ENCODE data around the gene COMMD1. TPM values are rescaled to one million over a fixed set of nuclear protein-coding genes. Genes with fewer than 3 reads are reported as not detected.

Gene COMMD1
- polyA plus RNA-seq, 1 donor (not counting 4 experiments of a cell fraction or from before 2014, with no cell fraction given): 44.8 TPM

DNA sequence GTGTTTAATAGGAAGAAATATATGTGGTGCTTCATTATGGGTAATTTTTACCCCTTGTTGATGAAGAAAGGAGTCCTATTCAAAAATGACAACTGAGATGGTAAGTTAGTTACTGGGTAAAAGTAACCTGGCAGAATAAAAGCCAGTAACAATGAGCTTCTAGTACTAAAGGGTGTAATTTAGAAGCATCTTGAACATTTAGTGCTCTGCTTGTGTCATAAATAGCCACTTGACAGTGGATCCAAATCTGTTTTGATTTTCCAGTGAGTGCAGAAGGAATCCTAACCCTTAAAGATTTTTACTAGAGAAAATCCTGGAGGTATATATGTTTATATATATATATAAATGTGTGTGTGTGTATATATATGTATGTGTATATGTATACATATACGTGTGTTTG lies 15.1 kb downstream of the COMMD1 start:
- FAIRE-seq (no peak), DNase-seq (ENCODE audit: low read depth, low spot score) (no peak)
- H3K36me3 ChIP-seq (ENCODE audit: control insufficient read depth in 2 of 2, extremely low read depth in 1 of 2, insufficient read depth in 2 of 2, low read length in 2 of 2): no peaks in the 10 kb centered on the region
- dilution Hi-C loops (cut with MboI; ENCODE audit: extremely low pct_ligation_motif_present, low sequenced_read_pairs): no loop called here
- TF ChIP-seq, protein P1, sequence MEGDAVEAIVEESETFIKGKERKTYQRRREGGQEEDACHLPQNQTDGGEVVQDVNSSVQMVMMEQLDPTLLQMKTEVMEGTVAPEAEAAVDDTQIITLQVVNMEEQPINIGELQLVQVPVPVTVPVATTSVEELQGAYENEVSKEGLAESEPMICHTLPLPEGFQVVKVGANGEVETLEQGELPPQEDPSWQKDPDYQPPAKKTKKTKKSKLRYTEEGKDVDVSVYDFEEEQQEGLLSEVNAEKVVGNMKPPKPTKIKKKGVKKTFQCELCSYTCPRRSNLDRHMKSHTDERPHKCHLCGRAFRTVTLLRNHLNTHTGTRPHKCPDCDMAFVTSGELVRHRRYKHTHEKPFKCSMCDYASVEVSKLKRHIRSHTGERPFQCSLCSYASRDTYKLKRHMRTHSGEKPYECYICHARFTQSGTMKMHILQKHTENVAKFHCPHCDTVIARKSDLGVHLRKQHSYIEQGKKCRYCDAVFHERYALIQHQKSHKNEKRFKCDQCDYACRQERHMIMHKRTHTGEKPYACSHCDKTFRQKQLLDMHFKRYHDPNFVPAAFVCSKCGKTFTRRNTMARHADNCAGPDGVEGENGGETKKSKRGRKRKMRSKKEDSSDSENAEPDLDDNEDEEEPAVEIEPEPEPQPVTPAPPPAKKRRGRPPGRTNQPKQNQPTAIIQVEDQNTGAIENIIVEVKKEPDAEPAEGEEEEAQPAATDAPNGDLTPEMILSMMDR (optimal IDR thresholded peaks at IDR 0.05 in 1 of 3, IDR thresholded peaks at IDR 0.05 in 1 of 3, conservative IDR thresholded peaks at IDR 0.05 in 1 of 3; ENCODE audit: extremely low read depth in 1 of 3, insufficient read depth in 2 of 3, low read length in 3 of 3): no peak
- TF ChIP-seq EZH2 (IDR thresholded peaks at IDR 0.05; ENCODE audit: low read length): no peak
- H3K79me2 ChIP-seq (ENCODE audit: control insufficient read depth, insufficient read depth, low read length): no peaks in the 10 kb centered on the region
- H2AFZ ChIP-seq (ENCODE audit: control insufficient read depth, low read length): no peak overlapping the region
- H3K4me3 ChIP-seq (ENCODE audit: control insufficient read depth in 2 of 3, extremely low read depth in 1 of 3, insufficient read depth in 2 of 3, low read depth in 1 of 3, low read length in 3 of 3): no peak overlapping the region
- no peak overlapping the region for H3K4me2 ChIP-seq (ENCODE audit: control insufficient read depth, extremely low read depth, insufficient read depth, low read depth, low read length)
- no peaks in the 10 kb centered on the region for H3K4me1 ChIP-seq (ENCODE audit: control insufficient read depth, extremely low read depth, insufficient read depth, low read length)
- H3K9me1 ChIP-seq (ENCODE audit: control insufficient read depth, extremely low read depth, insufficient read depth, low read length): no peaks in the 10 kb centered on the region
- H3K9me3 ChIP-seq (ENCODE audit: control insufficient read depth, low read depth, low read length): no peaks in the 10 kb centered on the region
- no peaks in the 10 kb centered on the region for H4K20me1 ChIP-seq (ENCODE audit: control insufficient read depth, extremely low read depth, insufficient read depth, low read length)
- H3K9ac ChIP-seq (ENCODE audit: control insufficient read depth, extremely low read depth, insufficient read depth, low read length): no peak overlapping the region
- no peak overlapping the region for H3K27ac ChIP-seq (ENCODE audit: control insufficient read depth, insufficient read depth, low read length)
- no peaks in the 10 kb centered on the region for H3K27me3 ChIP-seq (ENCODE audit: control insufficient read depth, extremely low read depth, insufficient read depth, low read length)

DNA sequence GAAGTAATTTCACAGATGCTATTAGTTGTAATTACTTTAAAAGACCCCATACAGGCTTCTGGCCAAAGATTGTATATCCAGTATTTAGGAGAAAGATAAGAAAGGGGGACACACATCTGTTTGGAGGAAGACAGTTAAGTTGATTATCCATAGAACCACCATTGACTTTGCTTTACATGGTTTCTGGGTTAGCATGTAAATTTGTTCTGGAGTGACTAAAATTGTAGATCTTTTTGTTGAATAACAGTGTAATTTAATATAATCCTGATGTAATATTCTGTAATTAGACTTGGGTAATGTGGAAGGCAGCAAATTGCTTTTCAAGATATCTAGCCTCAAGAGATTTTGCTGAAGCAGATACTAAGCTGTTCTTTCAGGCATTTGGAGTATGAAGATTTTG lies 17.2 kb downstream of the COMMD1 start:
- H3K79me2 ChIP-seq (ENCODE audit: control insufficient read depth, insufficient read depth, low read length): no peaks in the 10 kb centered on the region
- dilution Hi-C loops (cut with MboI; ENCODE audit: extremely low pct_ligation_motif_present, low sequenced_read_pairs): no loop called here
- no peaks in the 10 kb centered on the region for H3K9me1 ChIP-seq (ENCODE audit: control insufficient read depth, extremely low read depth, insufficient read depth, low read length)
- H3K4me1 ChIP-seq (ENCODE audit: control insufficient read depth, extremely low read depth, insufficient read depth, low read length): no peaks in the 10 kb centered on the region
- no peak for DNase-seq (ENCODE audit: low read depth, low spot score)
- no peak overlapping the region for H3K4me3 ChIP-seq (ENCODE audit: control insufficient read depth in 2 of 3, extremely low read depth in 1 of 3, insufficient read depth in 2 of 3, low read depth in 1 of 3, low read length in 3 of 3)
- no peaks in the 10 kb centered on the region for H4K20me1 ChIP-seq (ENCODE audit: control insufficient read depth, extremely low read depth, insufficient read depth, low read length)
- no peaks in the 10 kb centered on the region for H3K36me3 ChIP-seq (ENCODE audit: control insufficient read depth in 2 of 2, extremely low read depth in 1 of 2, insufficient read depth in 2 of 2, low read length in 2 of 2)
- H3K9me3 ChIP-seq (ENCODE audit: control insufficient read depth, low read depth, low read length): no peaks in the 10 kb centered on the region
- FAIRE-seq: no peak
- no peaks in the 10 kb centered on the region for H3K27me3 ChIP-seq (ENCODE audit: control insufficient read depth, extremely low read depth, insufficient read depth, low read length)
- no peak overlapping the region for H3K9ac ChIP-seq (ENCODE audit: control insufficient read depth, extremely low read depth, insufficient read depth, low read length)
- H2AFZ ChIP-seq (ENCODE audit: control insufficient read depth, low read length): no peak overlapping the region
- TF ChIP-seq, protein P1 (optimal IDR thresholded peaks at IDR 0.05 in 1 of 3, IDR thresholded peaks at IDR 0.05 in 1 of 3, conservative IDR thresholded peaks at IDR 0.05 in 1 of 3; ENCODE audit: extremely low read depth in 1 of 3, insufficient read depth in 2 of 3, low read length in 3 of 3): no peak
- TF ChIP-seq EZH2 (IDR thresholded peaks at IDR 0.05; ENCODE audit: low read length): no peak
- H3K27ac ChIP-seq (ENCODE audit: control insufficient read depth, insufficient read depth, low read length): no peak overlapping the region
- H3K4me2 ChIP-seq (ENCODE audit: control insufficient read depth, extremely low read depth, insufficient read depth, low read depth, low read length): no peak overlapping the region
